GM12878 (cell line): ENCODE measurements around the gene BICD1. TPM values are rescaled to one million over a fixed set of nuclear protein-coding genes. Genes with fewer than 3 reads are reported as not detected.

Experiments
- ATAC-seq: fragments of 200-7000 bp; cut with Tn5 transposase; 3 replicates; pipeline ENCODE4 v1.9.1; 2020; ENCODE audit warnings: mild to moderate bottlenecking, moderate library complexity
- BruUV-seq: library from RNA; stranded (reverse); fragments of 400-500 nt; replicated peaks from 2 replicates; lab custom pipeline; 2021; lab: Mats Ljungman, UMichigan
- CTCF ChIA-PET: fragments of 300-600 bp; sonication (Branson Sonifier 250); formaldehyde crosslinking; extraction: SDS; loops from one replicate; lab custom pipeline; 2021; ENCODE audit warnings: inconsistent platforms; lab: Yijun Ruan, JAX
- POLR2A ChIA-PET: fragments of 350-600 bp; formaldehyde crosslinking; extraction: SDS; loops from one replicate; lab custom pipeline; 2021; ENCODE audit warnings: inconsistent platforms; lab: Charles Lee
- RAD21 ChIA-PET: fragments of 300-600 bp; sonication (Branson Sonifier 250); formaldehyde crosslinking; loops from one replicate; lab custom pipeline; 2023; ENCODE audit warnings: antibody characterized with exemption; ENCODE audit not compliant: unreplicated experiment; lab: Charles Lee
- SMC1A ChIA-PET: fragments of 300-600 bp; sonication (Branson Sonifier 250); formaldehyde crosslinking; loops from one replicate; lab custom pipeline; 2023; ENCODE audit not compliant: unreplicated experiment, uncharacterized antibody; lab: Charles Lee
- DNase-seq: peaks from one replicate; pipeline ENCODE4 v3.0.0-alpha.2; 2011; ENCODE audit warnings: low read depth, low spot score
- FAIRE-seq: peaks from 3 replicates; lab custom pipeline; 2011; peaks lifted over from hg19 to GRCh38; lab: Jason Lieb, UNC
- H2AFZ ChIP-seq: 2 replicates; pipeline ENCODE4 v1.6.0; 2011; ENCODE audit warnings: low read depth, low read length, control low read depth; ENCODE audit not compliant: control insufficient read depth
- H3K27ac ChIP-seq: 2 replicates; pipeline ENCODE4 v1.5.1; 2011; ENCODE audit warnings: control low read depth; ENCODE audit not compliant: control insufficient read depth, insufficient read depth
- H3K27me3 ChIP-seq, 2 experiments: replicated peaks in 1 of 2; 2 replicates each; pipeline versions ENCODE4 v1.6.0 to v1.6.1; 2011; ENCODE audit warnings: low read length in 1 of 2; ENCODE audit not compliant: control insufficient read depth in 2 of 2, insufficient read depth in 2 of 2
- H3K36me3 ChIP-seq, 2 experiments: 2 replicates each; pipeline ENCODE4 v1.5.1; 2011; ENCODE audit warnings: low read length in 1 of 2; ENCODE audit not compliant: control insufficient read depth in 2 of 2, insufficient read depth in 2 of 2
- H3K4me1 ChIP-seq: 2 replicates; pipeline ENCODE4 v1.6.1; 2011; ENCODE audit warnings: mild to moderate bottlenecking, low read length, moderate library complexity, mixed read lengths; ENCODE audit not compliant: control insufficient read depth, insufficient read depth
- H3K4me2 ChIP-seq: 2 replicates; pipeline ENCODE4 v1.6.0; 2011; ENCODE audit warnings: control low read depth; ENCODE audit not compliant: control insufficient read depth, insufficient read depth
- H3K4me3 ChIP-seq: fragments of 200-600 bp; sonication (generic); 2 replicates; pipeline ENCODE4 v1.5.1; 2016
- H3K79me2 ChIP-seq: 2 replicates; pipeline ENCODE4 v1.6.0; 2011; ENCODE audit warnings: low read length; ENCODE audit not compliant: control insufficient read depth, insufficient read depth
- H3K9ac ChIP-seq: 2 replicates; pipeline ENCODE4 v1.8.0; 2011; ENCODE audit warnings: low read length, control low read depth, mixed read lengths; ENCODE audit not compliant: control insufficient read depth, insufficient read depth
- H3K9me3 ChIP-seq: replicated peaks from 3 replicates; pipeline ENCODE4 v1.5.1; 2011; ENCODE audit warnings: mild to moderate bottlenecking, low read length; ENCODE audit not compliant: control insufficient read depth, insufficient read depth
- H4K20me1 ChIP-seq: 2 replicates; pipeline ENCODE4 v1.6.0; 2011; ENCODE audit not compliant: control insufficient read depth, insufficient read depth
- ATF7 ChIP-seq: fragments of 450-650 bp; IDR thresholded peaks from 2 replicates; pipeline ENCODE4 v1.6.1; 2016; ENCODE audit warnings: low read depth, mild to moderate bottlenecking
- BCL11A ChIP-seq: IDR thresholded peaks from 2 replicates; pipeline ENCODE4 v1.6.1; 2011; ENCODE audit warnings: low read depth, low read length
- BMI1 ChIP-seq: fragments of 450-650 bp; IDR thresholded peaks from 2 replicates; pipeline ENCODE4 v1.6.1; 2016; ENCODE audit warnings: mild to moderate bottlenecking, moderate library complexity, borderline replicate concordance
- CBFB ChIP-seq: IDR thresholded peaks from 2 replicates; pipeline ENCODE4 v1.6.1; 2016; ENCODE audit warnings: antibody characterized with exemption, low read depth
- CBX5 ChIP-seq: sonication (generic); IDR thresholded peaks from 2 replicates; pipeline ENCODE4 v1.6.1; 2016; ENCODE audit warnings: low read depth, moderate library complexity, mild to moderate bottlenecking, inconsistent platforms
- CHD4 ChIP-seq: fragments of 200-600 bp; sonication (generic); IDR thresholded peaks from 2 replicates; pipeline ENCODE4 v1.6.1; 2016; ENCODE audit warnings: mild to moderate bottlenecking
- CREB1 ChIP-seq: IDR thresholded peaks from 2 replicates; pipeline ENCODE4 v1.6.1; 2012; ENCODE audit warnings: low read depth, mild to moderate bottlenecking, inconsistent platforms
- DPF2 ChIP-seq: fragments of 450-650 bp; IDR thresholded peaks from 2 replicates; pipeline ENCODE4 v1.6.1; 2017; ENCODE audit warnings: mild to moderate bottlenecking
- E2F4 ChIP-seq: IDR thresholded peaks from 2 replicates; pipeline ENCODE4 v1.6.1; 2012; ENCODE audit warnings: low read depth, low read length, improper control_type of control experiment
- HDAC2 ChIP-seq: fragments of 200-600 bp; sonication (generic); IDR thresholded peaks from 2 replicates; pipeline ENCODE4 v1.6.1; 2017
- JUND ChIP-seq: IDR thresholded peaks from 2 replicates; pipeline ENCODE4 v1.6.1; 2012; ENCODE audit warnings: low read depth, mild to moderate bottlenecking, low read length, improper control_type of control experiment, moderate library complexity
- KAT2A ChIP-seq: conservative IDR thresholded peaks from 2 replicates; pipeline ENCODE4 v1.6.1; 2011; ENCODE audit warnings: low read depth, low read length; ENCODE audit not compliant: control insufficient read depth
- SIX5 ChIP-seq: IDR thresholded peaks from 2 replicates; pipeline ENCODE4 v1.6.1; 2011; ENCODE audit warnings: mild to moderate bottlenecking, low read depth, low read length, moderate library complexity; ENCODE audit not compliant: severe bottlenecking
- STAT3 ChIP-seq: IDR thresholded peaks from 2 replicates; pipeline ENCODE4 v1.6.1; 2011; ENCODE audit warnings: low read depth, low read length, improper control_type of control experiment
- TCF3 ChIP-seq: IDR thresholded peaks from 2 replicates; pipeline ENCODE4 v1.6.1; 2012; ENCODE audit warnings: low read depth, mild to moderate bottlenecking, low read length, borderline replicate concordance; ENCODE audit not compliant: insufficient read depth
- WGBS: methylation state at CpG from one replicate; pipeline ENCODE4 v1.1.6; 2016; ENCODE audit warnings: low lambda C conversion rate; ENCODE audit not compliant: insufficient replicate concordance, insufficient coverage; ENCODE audit errors: missing lambda C conversion rate; 5-methylcytosine and 5-hydroxymethylcytosine counted together
- in situ Hi-C: fragments of 300-500 bp; cut with MboI; formaldehyde crosslinking; loops from 9 replicates; pipeline ENCODE4 v1.14.3; 2018; ENCODE audit warnings: mixed read lengths
- intact Hi-C: fragments of 100-400 bp; cut with micrococcal nuclease; formaldehyde crosslinking; loops from one replicate; pipeline ENCODE4 v1.14.2; 2022; ENCODE audit not compliant: unreplicated experiment
- polyA plus RNA-seq, 11 experiments: library from polyadenylated mRNA; depleted of rRNA in 4 of 11; unstranded in 6 of 11; stranded (reverse) in 5 of 11; fragments of >200 nt; fragmentation: Nextera tagmentation in 4 of 11; fragmentation: Illumina TruSeq in 1 of 11; extraction: Ambion mirVana in 4 of 11; extraction: Trizol in 1 of 11; gene quantifications; 1 replicate in 1 of 11; 2 replicates in 10 of 11; pipeline versions ENCODE4 v1.2.1 to v1.2.3, GENCODE V29; 2011 to 2016; ENCODE audit warnings: inconsistent platforms in 2 of 11, missing spikeins in 2 of 11, low read depth in 1 of 11
- total RNA-seq, 4 experiments: library from RNA; depleted of rRNA in 3 of 4; stranded (reverse); fragments of >200 nt in 3 of 4; fragmentation: Illumina TruSeq in 1 of 4; extraction: Trizol in 1 of 4; gene quantifications; 2 replicates each; pipeline versions ENCODE4 v1.2.1 to v1.2.3, GENCODE V29; 2013 to 2021
- TF ChIP-seq, protein P1 (sequence below): fragments of 450-650 bp; IDR thresholded peaks from 2 replicates; pipeline ENCODE4 v1.6.1; 2017; ENCODE audit warnings: mild to moderate bottlenecking, moderate library complexity

Gene BICD1
- total and polyA plus RNA-seq, 10 of the 15 experiments (the other 5 are each of a cell fraction or from before 2014, with no cell fraction given) = 4.7 to 32.5 (median 14.4) TPM

- TF ChIP-seq BCL11A (no peak), KAT2A (no peak), HDAC2 (no peak), STAT3 (no peak), CREB1 (no peak), E2F4 (no peak)
- TF ChIP-seq, all 136 proteins: peak for 0
These were observed 23.2 kb upstream of the BICD1 start (continued) for GRCh38 chr12:32083489-32083888.

DNA sequence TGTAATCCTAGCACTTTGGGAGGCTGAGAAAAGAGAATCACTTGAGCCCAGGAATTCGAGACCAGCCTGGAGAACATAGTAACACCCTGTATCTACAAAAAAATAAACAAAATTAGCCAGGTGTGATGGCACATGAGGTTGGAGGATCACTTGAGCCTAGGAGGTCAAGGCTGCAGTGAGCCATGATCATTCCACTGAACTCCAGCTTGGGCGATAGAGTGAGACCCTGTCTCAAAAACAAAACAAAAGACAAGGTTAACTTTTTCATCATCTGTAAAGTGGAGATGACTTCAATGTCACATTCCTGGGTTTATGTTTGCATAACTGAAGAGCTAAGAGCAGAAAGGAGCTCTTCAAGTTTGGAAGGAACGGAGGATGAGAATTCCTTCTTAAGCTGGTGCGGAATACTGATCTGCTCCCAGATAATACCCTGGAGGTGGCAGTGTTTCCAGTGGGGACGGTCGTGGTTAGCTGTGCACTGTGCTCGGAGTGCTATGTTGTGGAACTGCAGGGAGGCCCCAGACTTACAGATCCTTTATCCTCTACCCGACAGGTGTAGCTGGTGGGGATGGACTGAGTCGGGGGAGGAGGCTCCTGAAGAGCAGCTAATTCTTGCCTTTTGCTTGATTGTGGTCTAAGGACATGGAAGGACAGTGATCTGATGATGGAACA lies 22.5 kb upstream of the BICD1 start:
- no peak for TF ChIP-seq DPF2
- TF ChIP-seq, protein P1, sequence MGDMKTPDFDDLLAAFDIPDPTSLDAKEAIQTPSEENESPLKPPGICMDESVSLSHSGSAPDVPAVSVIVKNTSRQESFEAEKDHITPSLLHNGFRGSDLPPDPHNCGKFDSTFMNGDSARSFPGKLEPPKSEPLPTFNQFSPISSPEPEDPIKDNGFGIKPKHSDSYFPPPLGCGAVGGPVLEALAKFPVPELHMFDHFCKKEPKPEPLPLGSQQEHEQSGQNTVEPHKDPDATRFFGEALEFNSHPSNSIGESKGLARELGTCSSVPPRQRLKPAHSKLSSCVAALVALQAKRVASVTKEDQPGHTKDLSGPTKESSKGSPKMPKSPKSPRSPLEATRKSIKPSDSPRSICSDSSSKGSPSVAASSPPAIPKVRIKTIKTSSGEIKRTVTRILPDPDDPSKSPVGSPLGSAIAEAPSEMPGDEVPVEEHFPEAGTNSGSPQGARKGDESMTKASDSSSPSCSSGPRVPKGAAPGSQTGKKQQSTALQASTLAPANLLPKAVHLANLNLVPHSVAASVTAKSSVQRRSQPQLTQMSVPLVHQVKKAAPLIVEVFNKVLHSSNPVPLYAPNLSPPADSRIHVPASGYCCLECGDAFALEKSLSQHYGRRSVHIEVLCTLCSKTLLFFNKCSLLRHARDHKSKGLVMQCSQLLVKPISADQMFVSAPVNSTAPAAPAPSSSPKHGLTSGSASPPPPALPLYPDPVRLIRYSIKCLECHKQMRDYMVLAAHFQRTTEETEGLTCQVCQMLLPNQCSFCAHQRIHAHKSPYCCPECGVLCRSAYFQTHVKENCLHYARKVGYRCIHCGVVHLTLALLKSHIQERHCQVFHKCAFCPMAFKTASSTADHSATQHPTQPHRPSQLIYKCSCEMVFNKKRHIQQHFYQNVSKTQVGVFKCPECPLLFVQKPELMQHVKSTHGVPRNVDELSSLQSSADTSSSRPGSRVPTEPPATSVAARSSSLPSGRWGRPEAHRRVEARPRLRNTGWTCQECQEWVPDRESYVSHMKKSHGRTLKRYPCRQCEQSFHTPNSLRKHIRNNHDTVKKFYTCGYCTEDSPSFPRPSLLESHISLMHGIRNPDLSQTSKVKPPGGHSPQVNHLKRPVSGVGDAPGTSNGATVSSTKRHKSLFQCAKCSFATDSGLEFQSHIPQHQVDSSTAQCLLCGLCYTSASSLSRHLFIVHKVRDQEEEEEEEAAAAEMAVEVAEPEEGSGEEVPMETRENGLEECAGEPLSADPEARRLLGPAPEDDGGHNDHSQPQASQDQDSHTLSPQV = no peak
- TF ChIP-seq BMI1 = no peak
- no peak for TF ChIP-seq SIX5
- TF ChIP-seq ATF7 = no peak
- no peak for TF ChIP-seq CBX5
- TF ChIP-seq CBFB = no peak
- no peak for TF ChIP-seq JUND
- no peak for TF ChIP-seq TCF3
- no peak for TF ChIP-seq CHD4
- POLR2A ChIA-PET = no interaction called here
- no TSS peak for BruUV-seq
- Histone ChIP-seq H3K9ac (no peak overlapping the region), H3K27ac (no peak overlapping the region), H3K4me1 (no peaks in the 10 kb centered on the region), H3K36me3 (no peaks in the 10 kb centered on the region), H4K20me1 (no peaks in the 10 kb centered on the region), H3K27me3 (no peaks in the 10 kb centered on the region), H3K9me3 (no peaks in the 10 kb centered on the region), H2AFZ (no peak overlapping the region), H3K79me2 (no peaks in the 10 kb centered on the region), H3K4me2 (no peak overlapping the region), H3K4me3 (no peak overlapping the region)
- SMC1A ChIA-PET = interaction anchor here (1.4 to 2.2 kb wide), 5 partner anchors 9 to 679 kb away, joined by 3 to 7 read pairs (median 6); no protein-coding TSS in a partner anchor
- WGBS = 71% methylated on average over 9 of the region's 9 CpGs
- DNase-seq (no peak), ATAC-seq (no peak), FAIRE-seq (no peak)
- RAD21 ChIA-PET = interaction anchor here (1.3 to 2.2 kb wide), 2 partner anchors 402 to 431 kb away, joined by 4 to 5 read pairs; no protein-coding TSS in a partner anchor
- intact Hi-C loops (no loop called here), in situ Hi-C loops (no loop called here)
- CTCF ChIA-PET = interaction anchor here (1.1 kb wide), 1 partner anchor 12 kb away, joined by 3 read pairs; no protein-coding TSS in a partner anchor
